Activated naive CD4-positive, alpha-beta T cell treated with anti-CD3 and anti-CD28 coated beads, Interleukin-2, amount 10 ng/mL, durations not matched to agents 7 days and 5 days (primary cell): ENCODE data around the gene PSMB2.
"Not testable (repeated sequence)": the region's sequence is repeated elsewhere in the genome, so short reads cannot be mapped to it uniquely, and the experiment has no call there.

ENCODE experiments used
- CTCF ChIA-PET: fragments of 350-600 bp; sonication (Branson Sonifier 250); formaldehyde crosslinking; loops from one replicate; lab custom pipeline; 2021; ENCODE audit warnings: antibody characterized with exemption; lab: Charles Lee
- DNase-seq: peaks from one replicate; pipeline ENCODE4 v3.0.0-alpha.2; 2020
- H3K27ac Mint-ChIP-seq: one replicate; pipeline ENCODE4 v1.8.0; 2021; ENCODE audit warnings: mild to moderate bottlenecking, moderate library complexity, mixed read lengths
- H3K27me3 Mint-ChIP-seq: one replicate; pipeline ENCODE4 v1.8.0; 2021; ENCODE audit warnings: mild to moderate bottlenecking, mixed read lengths
- H3K36me3 Mint-ChIP-seq: one replicate; pipeline ENCODE4 v1.8.0; 2021; ENCODE audit warnings: mixed read lengths
- H3K4me1 Mint-ChIP-seq: one replicate; pipeline ENCODE4 v1.8.0; 2021; ENCODE audit warnings: mixed read lengths
- H3K4me3 Mint-ChIP-seq: one replicate; pipeline ENCODE4 v1.8.0; 2021; ENCODE audit warnings: mild to moderate bottlenecking, moderate library complexity, mixed read lengths
- H3K9me3 Mint-ChIP-seq: one replicate; pipeline ENCODE4 v1.8.0; 2021; ENCODE audit warnings: mixed read lengths

PSMB2 gene

GRCh38 chr1:35577071-35577998 is 64.0 kb downstream of the PSMB2 start:
- Mint-ChIP-seq H3K4me3 (peak overlapping the region; percentile 68), H3K36me3 (peaks cover 3% of the 10 kb centered on the region), H3K9me3 (no peaks in the 10 kb centered on the region), H3K4me1 (peaks cover 28% of the 10 kb centered on the region), H3K27me3 (peaks cover 63% of the 10 kb centered on the region), H3K27ac (peak overlapping the region; percentile 62)
- peak; percentile 84 for DNase-seq
- CTCF ChIA-PET: interaction anchor here (0.7 to 2.7 kb wide), 7 partner anchors 8 to 195 kb away, joined by 3 to 12 read pairs (median 6); no protein-coding TSS in a partner anchor

GRCh38 chr1:35576766-35577070 is 64.6 kb downstream of the PSMB2 start:
- peak overlapping the region; percentile 69 for H3K4me3 Mint-ChIP-seq
- not testable (repeated sequence) for H3K36me3 Mint-ChIP-seq, H3K9me3 Mint-ChIP-seq, DNase-seq
- H3K27me3 Mint-ChIP-seq: peaks cover 69% of the 10 kb centered on the region
- peak overlapping the region; percentile 52 for H3K27ac Mint-ChIP-seq
- CTCF ChIA-PET: interaction anchor here (1.5 kb wide), 1 partner anchor 139 kb away, joined by 7 read pairs; no protein-coding TSS in a partner anchor
- peaks cover 28% of the 10 kb centered on the region for H3K4me1 Mint-ChIP-seq

DNA sequence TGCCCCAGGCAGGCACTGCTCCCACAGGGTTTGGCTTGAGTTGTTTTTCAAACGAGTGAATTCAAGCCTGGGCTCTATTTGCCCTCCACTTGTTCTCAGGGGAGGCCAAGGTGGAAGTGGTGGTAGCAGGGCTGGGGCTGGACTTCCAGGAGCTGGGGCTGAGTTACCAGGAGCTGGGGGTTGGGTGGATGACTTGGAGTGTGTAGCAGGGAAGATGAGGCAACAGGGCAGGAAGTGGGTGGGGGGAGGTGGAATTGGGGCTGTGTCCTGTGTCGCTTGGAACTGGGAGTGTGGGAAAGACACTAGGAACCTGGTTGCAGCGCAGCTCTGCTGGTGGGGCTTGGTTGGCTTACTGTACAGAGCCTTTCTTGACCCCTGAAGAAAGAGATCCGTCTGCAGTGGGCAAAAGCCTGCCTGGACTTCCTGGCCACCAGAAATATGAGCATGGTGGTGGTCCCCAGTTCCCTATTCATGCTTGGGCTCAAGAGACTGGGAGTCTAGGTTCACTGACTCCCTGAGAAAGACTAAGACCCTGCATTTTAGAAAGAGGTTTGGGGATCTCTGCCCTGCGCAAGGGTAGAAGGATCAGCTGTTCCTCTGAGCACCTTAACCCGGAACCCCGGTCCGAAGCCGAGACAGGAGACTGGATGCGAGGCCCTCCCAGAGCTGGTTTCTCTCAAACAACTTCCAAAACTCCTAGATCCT is 65.1 kb downstream of the PSMB2 start:
- Mint-ChIP-seq H3K27ac (peak overlapping the region; percentile 52), H3K9me3 (no peaks in the 10 kb centered on the region), H3K4me1 (peaks cover 28% of the 10 kb centered on the region), H3K27me3 (peaks cover 74% of the 10 kb centered on the region), H3K4me3 (peak overlapping the region; percentile 69), H3K36me3 (peaks cover 3% of the 10 kb centered on the region)
- CTCF ChIA-PET: interaction anchor here (1.5 kb wide), 1 partner anchor 140 kb away, joined by 7 read pairs; no protein-coding TSS in a partner anchor
- DNase-seq: no peak

DNA sequence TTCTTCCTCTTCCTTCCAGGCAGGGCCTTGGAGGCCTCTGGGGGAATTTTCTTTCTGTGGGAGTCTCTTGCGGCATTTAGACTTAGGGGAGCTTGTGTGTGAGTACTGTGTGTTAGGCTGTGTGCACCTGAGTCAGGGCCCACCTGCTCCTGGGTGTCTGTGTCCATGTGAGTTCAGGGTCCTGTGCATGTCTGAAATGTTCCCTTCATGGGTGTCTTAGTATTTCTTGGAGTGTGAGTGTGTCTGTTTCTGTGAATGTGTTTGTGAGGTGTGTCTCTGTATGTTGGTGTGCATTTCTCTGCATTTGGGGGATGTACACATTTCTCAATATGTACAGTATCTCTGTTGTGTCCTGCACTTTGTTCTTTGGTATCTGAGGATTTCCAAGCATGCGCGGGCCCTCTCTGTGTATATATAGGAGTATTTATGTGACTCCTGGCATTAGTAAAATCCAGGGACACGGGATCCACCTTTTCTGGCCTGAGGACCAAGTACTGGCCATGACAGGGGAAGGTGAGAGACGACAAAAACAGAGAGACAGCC is 65.8 kb downstream of the PSMB2 start:
- peaks cover 28% of the 10 kb centered on the region for H3K4me1 Mint-ChIP-seq
- peaks cover 82% of the 10 kb centered on the region for H3K27me3 Mint-ChIP-seq
- no peak for DNase-seq
- CTCF ChIA-PET: interaction anchor here (1.5 kb wide), 1 partner anchor 140 kb away, joined by 7 read pairs; no protein-coding TSS in a partner anchor
- H3K36me3 Mint-ChIP-seq: peaks cover 3% of the 10 kb centered on the region
- H3K4me3 Mint-ChIP-seq: no peak overlapping the region
- no peak overlapping the region for H3K27ac Mint-ChIP-seq
- H3K9me3 Mint-ChIP-seq: no peaks in the 10 kb centered on the region

DNA sequence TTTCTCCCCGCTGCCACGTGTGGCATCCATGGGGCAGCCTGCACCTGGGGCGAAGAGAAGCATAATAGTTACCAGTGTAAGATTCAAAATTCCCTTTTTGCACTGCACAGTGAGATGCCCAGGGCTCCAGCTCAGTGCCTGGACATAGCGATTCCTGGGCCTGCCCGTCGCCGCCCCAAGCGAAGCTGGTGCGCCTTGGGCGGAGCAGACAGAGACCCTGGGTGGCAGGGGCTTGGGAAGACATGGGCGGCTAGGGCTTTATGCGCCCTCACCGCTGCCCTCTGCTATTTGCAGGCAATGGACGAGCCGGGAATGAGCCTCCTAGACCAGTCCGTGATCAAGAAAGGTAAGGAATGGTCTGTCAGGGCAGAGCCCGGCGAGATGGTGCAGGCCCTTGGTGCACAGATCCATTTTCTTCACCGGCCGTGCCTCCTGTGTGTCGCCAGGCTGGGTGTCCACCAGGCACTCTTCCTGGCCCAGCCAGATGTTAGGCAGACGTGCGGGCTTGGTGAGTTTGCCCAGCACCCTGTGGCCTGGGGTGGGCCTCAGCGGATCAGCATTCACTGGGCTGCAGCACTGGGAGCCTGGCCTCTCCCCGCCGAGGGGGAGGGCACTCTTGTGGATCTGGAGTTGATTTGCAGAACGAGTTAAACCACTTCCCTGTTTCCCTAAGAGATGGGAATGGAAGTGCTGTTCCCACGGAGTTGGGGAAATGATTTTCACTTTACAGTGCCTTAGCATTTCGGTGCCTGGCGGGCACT is 66.5 kb downstream of the PSMB2 start:
- DNase-seq: no peak
- peaks cover 28% of the 10 kb centered on the region for H3K4me1 Mint-ChIP-seq
- no peak overlapping the region for H3K27ac Mint-ChIP-seq
- H3K9me3 Mint-ChIP-seq: no peaks in the 10 kb centered on the region
- H3K4me3 Mint-ChIP-seq: no peak overlapping the region
- CTCF ChIA-PET: no interaction called here
- H3K27me3 Mint-ChIP-seq: peaks cover 78% of the 10 kb centered on the region
- peaks cover 3% of the 10 kb centered on the region for H3K36me3 Mint-ChIP-seq

DNA sequence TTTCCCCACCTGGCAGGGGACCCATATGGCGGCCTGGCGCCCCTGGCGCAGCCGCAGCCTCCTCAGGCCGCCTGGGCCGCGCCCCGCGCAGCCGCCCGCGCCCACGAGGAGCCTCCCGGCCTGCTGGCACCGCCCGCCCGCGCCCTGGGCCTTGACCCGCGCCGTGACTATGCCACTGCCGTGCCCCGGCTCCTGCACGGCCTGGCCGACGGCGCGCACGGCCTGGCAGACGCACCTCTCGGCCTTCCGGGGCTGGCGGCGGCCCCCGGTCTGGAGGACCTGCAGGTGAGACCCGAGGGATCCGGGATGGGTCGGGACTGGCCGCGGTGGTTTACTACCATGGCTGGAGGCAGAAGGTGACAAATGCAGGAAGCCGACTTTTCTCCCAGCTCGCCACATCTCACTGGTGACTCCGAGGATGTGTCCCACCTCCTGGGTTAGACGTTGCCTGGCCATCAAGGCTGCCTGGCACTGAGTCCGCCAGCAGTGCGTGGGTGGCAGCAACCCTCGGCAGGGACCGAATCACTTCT is 67.1 kb downstream of the PSMB2 start:
- Mint-ChIP-seq H3K27ac (no peak overlapping the region), H3K36me3 (peaks cover 3% of the 10 kb centered on the region), H3K4me3 (no peak overlapping the region), H3K27me3 (peaks cover 78% of the 10 kb centered on the region), H3K9me3 (no peaks in the 10 kb centered on the region), H3K4me1 (peaks cover 28% of the 10 kb centered on the region)
- no peak for DNase-seq
- CTCF ChIA-PET: interaction anchor here (1.0 to 4.8 kb wide), 2 partner anchors 9 to 141 kb away, joined by 3 to 40 read pairs; no protein-coding TSS in a partner anchor

GRCh38 chr1:35573198-35574124 is 67.9 kb downstream of the PSMB2 start, which contains the start of gene TFAP2E:
TFAP2E (plus strand) TSS chr1:35573314; CDS start chr1:35573578, 264 bp downstream.
- Mint-ChIP-seq H3K27me3 (peaks cover 76% of the 10 kb centered on the region), H3K27ac (no peak within 1 kb of the TSS), H3K4me1 (peaks cover 28% of the 10 kb centered on the region), H3K4me3 (no peak within 1 kb of the TSS), H3K9me3 (no peaks in the 10 kb centered on the region), H3K36me3 (peaks cover 3% of the 10 kb centered on the region)
- DNase-seq: no peak
- CTCF ChIA-PET: interaction anchor here (1.0 to 4.8 kb wide), 5 partner anchors 8 to 561 kb away, joined by 3 to 40 read pairs (median 11); no protein-coding TSS in a partner anchor

GRCh38 chr1:35572296-35572695 is 69.0 kb downstream of the PSMB2 start:
- H3K27ac Mint-ChIP-seq: no peak overlapping the region
- no peaks in the 10 kb centered on the region for H3K36me3 Mint-ChIP-seq
- peaks cover 16% of the 10 kb centered on the region for H3K4me1 Mint-ChIP-seq
- CTCF ChIA-PET: interaction anchor here (1.1 to 4.8 kb wide), 7 partner anchors 11 to 165 kb away, joined by 3 to 40 read pairs (median 4); no protein-coding TSS in a partner anchor
- no peak for DNase-seq
- no peaks in the 10 kb centered on the region for H3K9me3 Mint-ChIP-seq
- H3K27me3 Mint-ChIP-seq: peaks cover 65% of the 10 kb centered on the region
- H3K4me3 Mint-ChIP-seq: no peak overlapping the region

DNA sequence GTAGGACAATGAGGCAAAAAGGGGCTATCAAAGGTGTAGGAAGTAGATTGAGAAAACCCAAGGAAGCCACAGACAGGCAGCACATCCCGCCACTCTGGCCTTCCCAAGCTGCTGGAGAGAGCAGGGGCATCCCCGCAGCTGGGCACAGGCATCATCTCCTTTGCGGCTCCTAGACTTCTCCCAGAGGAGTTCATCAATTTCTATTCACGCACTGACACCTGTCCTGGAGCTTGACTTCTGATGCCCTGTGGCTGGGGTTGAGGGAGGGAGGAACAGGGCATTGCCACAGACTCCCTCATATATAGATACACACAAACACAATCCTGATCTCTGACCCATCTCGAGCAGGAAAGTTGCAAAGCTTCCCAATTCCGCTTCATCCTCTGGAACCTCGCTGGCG is 70.1 kb downstream of the PSMB2 start:
- Mint-ChIP-seq H3K27ac (no peak overlapping the region), H3K4me3 (no peak overlapping the region), H3K27me3 (peaks cover 56% of the 10 kb centered on the region), H3K4me1 (peaks cover 11% of the 10 kb centered on the region), H3K9me3 (no peaks in the 10 kb centered on the region), H3K36me3 (peaks cover 3% of the 10 kb centered on the region)
- peak; percentile 18 for DNase-seq
- CTCF ChIA-PET: interaction anchor here (1.1 to 4.8 kb wide), 7 partner anchors 10 to 167 kb away, joined by 3 to 40 read pairs (median 4); no protein-coding TSS in a partner anchor

GRCh38 chr1:35570589-35571137 is 70.7 kb downstream of the PSMB2 start:
- no peak overlapping the region for H3K27ac Mint-ChIP-seq
- no peaks in the 10 kb centered on the region for H3K9me3 Mint-ChIP-seq
- peaks cover 5% of the 10 kb centered on the region for H3K4me1 Mint-ChIP-seq
- H3K36me3 Mint-ChIP-seq: peaks cover 3% of the 10 kb centered on the region
- peaks cover 50% of the 10 kb centered on the region for H3K27me3 Mint-ChIP-seq
- DNase-seq: peak; percentile 15
- H3K4me3 Mint-ChIP-seq: no peak overlapping the region
- CTCF ChIA-PET: interaction anchor here (2.9 to 4.8 kb wide), 3 partner anchors 119 to 157 kb away, joined by 11 to 40 read pairs (median 24); no protein-coding TSS in a partner anchor

GRCh38 chr1:35569936-35570335 is 71.4 kb downstream of the PSMB2 start:
- CTCF ChIA-PET: interaction anchor here (3.4 to 4.8 kb wide), 2 partner anchors 145 to 158 kb away, joined by 24 to 40 read pairs; no protein-coding TSS in a partner anchor
- H3K27ac Mint-ChIP-seq: no peak overlapping the region

DNA sequence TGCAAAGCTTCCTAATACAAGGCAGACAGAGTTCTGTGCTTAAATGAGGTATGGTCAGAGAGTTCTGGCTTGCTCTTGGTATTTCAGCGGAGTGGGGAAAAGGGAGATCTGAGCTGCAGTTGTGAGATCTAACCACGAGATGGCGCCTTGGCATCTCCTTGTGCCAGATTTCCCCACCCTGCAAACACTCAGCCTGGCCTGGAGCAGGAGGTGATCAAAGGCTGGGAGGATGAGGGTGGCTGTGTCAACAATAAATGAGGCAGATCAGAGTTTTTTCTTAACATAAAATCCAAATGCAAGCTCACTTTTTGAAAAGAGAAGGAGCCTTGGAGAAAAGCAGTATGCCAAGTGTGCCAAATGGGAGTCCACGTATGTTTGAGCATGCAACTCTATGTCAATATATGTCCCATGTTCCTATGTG is 72.3 kb downstream of the PSMB2 start:
- Mint-ChIP-seq H3K27me3 (peaks cover 35% of the 10 kb centered on the region), H3K4me3 (no peak overlapping the region)

More at GRCh38 chr1:35569936-35570335, 71.4 kb downstream of the PSMB2 start:
- H3K4me1 Mint-ChIP-seq: peaks cover 2% of the 10 kb centered on the region
- H3K27me3 Mint-ChIP-seq: peaks cover 43% of the 10 kb centered on the region
- H3K4me3 Mint-ChIP-seq: no peak overlapping the region
- peak; percentile 11 for DNase-seq
- no peaks in the 10 kb centered on the region for H3K9me3 Mint-ChIP-seq
- peaks cover 3% of the 10 kb centered on the region for H3K36me3 Mint-ChIP-seq

More for the DNA sequence above, 72.3 kb downstream of the PSMB2 start:
- DNase-seq: peak; percentile 80
- CTCF ChIA-PET: interaction anchor here (0.8 to 5.9 kb wide), 21 partner anchors 9 to 213 kb away, joined by 3 to 171 read pairs (median 6); partner anchors contain the start of genes C1orf216 and CLSPN
- H3K36me3 Mint-ChIP-seq: peaks cover 8% of the 10 kb centered on the region
- no peaks in the 10 kb centered on the region for H3K9me3 Mint-ChIP-seq
- H3K4me1 Mint-ChIP-seq: peaks cover 6% of the 10 kb centered on the region
- no peak overlapping the region for H3K27ac Mint-ChIP-seq
